Measurements from ENCODE around the gene DRAXIN. TPM values are rescaled to one million over a fixed set of nuclear protein-coding genes. Genes with fewer than 3 reads are reported as not detected.

DRAXIN gene
- total RNA-seq, 1 donor, result 0.27 TPM

DNA sequence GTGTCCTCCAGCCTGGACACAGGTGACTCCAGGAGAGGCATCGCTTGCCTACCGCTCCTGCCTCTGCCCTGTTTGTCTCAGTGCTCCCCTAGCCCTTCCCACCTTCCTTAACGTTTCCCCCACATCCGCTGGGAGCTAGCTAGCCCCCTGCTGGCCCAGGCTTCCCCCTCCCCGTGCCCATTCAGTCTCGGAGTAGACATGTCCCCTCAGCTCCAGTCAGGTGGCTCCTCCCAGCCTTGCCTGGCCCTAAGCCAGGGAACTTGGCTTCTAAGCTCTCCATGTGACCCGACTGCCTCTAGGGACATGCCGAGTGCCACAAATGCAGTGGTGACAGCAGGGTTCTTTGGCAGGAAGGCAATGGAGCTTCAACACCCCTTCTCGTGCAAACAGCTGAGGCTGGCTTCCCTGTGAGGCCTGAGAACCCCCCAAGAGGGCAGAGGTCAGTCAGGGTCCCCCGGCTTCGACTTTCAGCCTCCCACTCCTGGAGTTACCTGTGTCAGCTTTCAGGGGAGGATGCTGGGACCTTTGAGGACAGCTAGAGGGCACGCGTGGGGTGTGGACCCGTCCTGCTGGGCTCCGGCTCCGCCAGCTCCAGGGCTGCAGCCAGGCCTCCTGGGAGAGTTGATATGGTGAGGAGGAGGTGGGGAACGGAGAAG lies 16.2 kb downstream of the DRAXIN start:
- DNase-seq (ENCODE audit: low read depth in 2 of 3, low spot score in 2 of 3), result peak in 1 of 3 donors; percentile 73

- peak in 2 of 3 donors; percentile 42 to 68 for DNase-seq (ENCODE audit: low read depth in 2 of 3, low spot score in 2 of 3)
Observed at GRCh38 chr1:11708554-11709350, 17.2 kb downstream of the DRAXIN start.

GRCh38 chr1:11711490-11711889 lies 20.0 kb downstream of the DRAXIN start:
- DNase-seq (ENCODE audit: low read depth in 2 of 3, low spot score in 2 of 3), result no peak

- no peak for DNase-seq (ENCODE audit: low read depth in 2 of 3, low spot score in 2 of 3)
Observed at GRCh38 chr1:11712285-11712684, 20.8 kb downstream of the DRAXIN start.

- no peak for DNase-seq (ENCODE audit: low read depth in 2 of 3, low spot score in 2 of 3)
Observed at GRCh38 chr1:11713095-11713494, 21.6 kb downstream of the DRAXIN start.

- DNase-seq (ENCODE audit: low read depth in 2 of 3, low spot score in 2 of 3), result no peak
Observed at GRCh38 chr1:11714831-11715575, 23.5 kb downstream of the DRAXIN start.

- DNase-seq (ENCODE audit: low read depth in 2 of 3, low spot score in 2 of 3), result peak; percentile 81 to 93 (median 84)
Observed at GRCh38 chr1:11719313-11720032, 28.0 kb downstream of the DRAXIN start.

- DNase-seq (ENCODE audit: low read depth in 2 of 3, low spot score in 2 of 3), result no peak
Observed at GRCh38 chr1:11720033-11720376, 28.5 kb downstream of the DRAXIN start.

DNA sequence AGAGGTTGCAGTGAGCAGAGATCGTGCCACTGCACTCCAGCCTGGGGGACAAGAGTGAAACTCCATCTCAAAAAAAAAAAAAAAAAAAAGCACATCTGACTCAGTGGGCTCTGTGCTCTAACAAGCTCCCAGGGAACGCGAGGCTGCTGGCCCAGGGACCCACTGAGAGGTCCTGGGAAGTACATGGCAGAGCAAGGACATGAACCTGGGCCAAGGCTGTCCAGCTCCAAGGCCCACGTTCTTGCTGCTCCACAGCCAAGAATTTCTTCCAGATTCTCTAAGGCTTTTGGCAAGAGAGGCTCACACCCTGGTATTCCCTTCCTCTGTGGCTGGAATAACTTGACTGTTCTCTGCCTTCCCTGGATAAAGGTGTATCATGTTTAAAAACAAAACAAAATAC lies 29.0 kb downstream of the DRAXIN start:
- no peak for DNase-seq (ENCODE audit: low read depth in 2 of 3, low spot score in 2 of 3)

- no peak for DNase-seq (ENCODE audit: low read depth in 2 of 3, low spot score in 2 of 3)
Observed at GRCh38 chr1:11721311-11721710, 29.8 kb downstream of the DRAXIN start.

GRCh38 chr1:11722538-11722937 lies 31.0 kb downstream of the DRAXIN start:
- DNase-seq (ENCODE audit: low read depth in 2 of 3, low spot score in 2 of 3), result no peak

- no peak for DNase-seq (ENCODE audit: low read depth in 2 of 3, low spot score in 2 of 3)
Observed at GRCh38 chr1:11725616-11726015, 34.1 kb downstream of the DRAXIN start.

- DNase-seq (ENCODE audit: low read depth in 2 of 3, low spot score in 2 of 3), result no peak
Observed at GRCh38 chr1:11727119-11727518, 35.6 kb downstream of the DRAXIN start.

DNA sequence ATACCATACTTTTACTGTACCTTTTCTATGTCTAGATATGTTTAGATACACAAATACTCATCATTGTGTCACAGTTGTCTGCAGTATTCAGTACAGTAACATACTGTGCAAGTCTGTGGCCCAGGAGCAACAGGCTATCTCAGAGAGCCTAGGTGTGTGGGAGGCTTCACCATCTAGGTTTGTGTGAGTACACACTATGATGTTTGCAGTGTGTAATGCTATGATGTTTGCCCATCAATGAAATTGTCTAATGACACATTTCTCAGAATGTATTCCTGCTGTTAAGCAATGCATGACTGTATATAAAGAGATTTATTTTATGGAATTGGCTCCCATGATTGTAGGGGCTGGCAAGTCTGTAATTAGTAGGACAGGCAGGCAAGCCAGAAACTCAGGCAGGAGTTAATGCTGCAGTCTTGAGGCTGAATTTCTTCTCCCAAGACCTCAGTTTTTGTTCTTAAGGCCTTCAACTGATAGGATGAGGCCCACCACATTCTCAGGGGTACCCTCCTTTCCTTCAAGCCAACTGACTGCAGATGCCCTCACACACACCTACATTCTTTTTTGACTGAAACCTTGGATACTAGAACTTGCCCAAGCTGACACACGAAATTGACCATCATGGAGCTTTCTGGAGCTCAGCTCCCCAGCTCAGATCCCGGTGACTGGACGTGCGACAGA lies 36.8 kb downstream of the DRAXIN start:
- no peak for DNase-seq (ENCODE audit: low read depth in 2 of 3, low spot score in 2 of 3)

- no peak for DNase-seq (ENCODE audit: low read depth in 2 of 3, low spot score in 2 of 3)
Observed at GRCh38 chr1:11729155-11729497, 37.6 kb downstream of the DRAXIN start.

DNA sequence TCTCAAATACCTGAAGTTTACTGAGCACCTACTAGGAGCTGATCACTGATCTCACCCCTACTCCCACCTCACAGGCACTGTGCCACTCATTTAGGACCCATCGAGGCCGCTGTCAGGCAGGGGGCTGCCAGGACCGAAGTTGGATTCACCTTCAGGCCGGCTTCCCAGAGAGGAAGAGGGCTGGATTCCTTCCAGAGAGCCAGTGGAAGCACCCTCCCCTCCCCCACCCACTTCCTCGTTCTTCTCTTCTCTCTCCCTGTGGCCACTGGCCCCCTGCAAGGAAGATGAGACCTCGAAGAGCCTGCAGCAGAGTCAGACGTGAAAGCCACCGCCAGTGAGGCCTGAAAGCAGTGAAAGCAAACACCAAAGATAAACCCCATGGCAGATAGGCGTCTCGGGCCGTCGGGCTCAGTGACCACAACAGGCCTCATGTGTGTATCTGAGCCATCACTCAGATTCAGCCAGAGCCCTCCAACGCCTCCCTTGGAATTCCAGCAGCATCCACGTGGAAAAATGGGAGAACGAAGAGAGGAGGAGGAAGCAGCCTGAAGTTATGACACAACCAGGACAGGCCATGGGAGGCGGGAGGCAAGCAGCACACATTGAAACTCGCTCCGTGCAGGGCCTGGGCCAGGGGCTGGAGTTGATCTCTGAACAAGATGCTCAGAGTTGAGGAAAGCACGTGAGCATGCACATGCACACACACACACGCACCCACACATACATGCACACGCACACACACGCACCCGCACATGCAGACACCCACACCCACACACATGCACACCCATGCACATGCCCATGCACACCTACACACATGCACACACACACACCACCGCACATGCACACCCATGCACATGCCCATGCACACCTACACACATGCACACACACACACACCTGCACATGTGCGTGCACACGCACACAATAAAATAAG lies 38.3 kb downstream of the DRAXIN start:
- DNase-seq (ENCODE audit: low read depth in 2 of 3, low spot score in 2 of 3), result no peak

DNA sequence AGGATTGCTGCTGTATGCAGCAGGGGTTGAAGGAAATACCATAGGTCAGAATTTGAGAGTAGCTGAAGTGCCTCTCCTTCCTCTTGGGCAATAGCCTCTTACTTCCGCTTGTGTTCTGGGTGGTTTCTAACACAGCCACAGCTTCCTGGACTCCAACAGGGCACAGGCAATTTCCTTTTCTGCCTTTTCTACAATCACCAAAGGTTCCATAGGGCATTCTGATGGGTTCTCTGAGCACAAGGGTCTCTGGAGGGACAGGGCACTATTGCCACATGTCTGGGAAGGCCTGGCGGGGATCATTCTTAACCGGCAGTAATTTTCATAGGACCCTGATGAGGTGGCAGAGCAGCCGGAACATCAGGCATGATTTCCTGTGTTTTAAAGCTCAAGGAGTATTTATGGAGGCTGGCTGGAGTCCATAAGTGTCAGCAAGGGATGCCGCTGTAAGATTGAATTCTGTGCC lies 39.0 kb downstream of the DRAXIN start:
- peak in 2 of 3 donors; percentile 74 to 83 for DNase-seq (ENCODE audit: low read depth in 2 of 3, low spot score in 2 of 3)

DNA sequence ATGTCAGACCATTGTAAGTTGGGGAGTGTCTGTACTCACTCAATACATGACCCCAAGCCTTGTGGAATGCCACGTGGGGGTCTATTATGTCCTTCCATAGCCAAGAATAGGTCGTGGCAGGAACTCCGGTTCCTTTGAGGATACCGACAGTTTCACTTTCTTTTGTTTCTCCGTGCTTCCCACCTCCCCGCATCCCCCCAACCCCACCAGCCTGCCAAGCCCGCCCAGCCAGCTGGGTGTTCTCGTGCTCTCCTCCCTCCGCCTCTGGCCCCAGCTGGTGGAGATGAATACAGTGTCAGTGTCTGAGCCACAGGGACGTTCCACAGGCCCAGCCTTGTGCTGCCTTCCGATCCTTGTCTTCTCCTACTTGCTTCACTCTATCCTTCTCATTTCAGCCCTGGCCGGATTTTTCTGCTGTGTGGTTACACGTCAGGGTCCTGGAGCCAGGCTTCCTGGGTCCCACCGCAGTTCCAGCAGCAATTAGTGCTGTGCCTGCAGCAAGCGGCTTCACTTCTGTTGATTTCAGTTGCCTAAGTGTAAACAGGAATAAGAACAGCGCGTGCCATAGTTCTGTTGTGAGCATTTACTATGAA lies 40.3 kb downstream of the DRAXIN start:
- DNase-seq (ENCODE audit: low read depth in 2 of 3, low spot score in 2 of 3), result peak in 2 of 3 donors; percentile 57 to 73

DNA sequence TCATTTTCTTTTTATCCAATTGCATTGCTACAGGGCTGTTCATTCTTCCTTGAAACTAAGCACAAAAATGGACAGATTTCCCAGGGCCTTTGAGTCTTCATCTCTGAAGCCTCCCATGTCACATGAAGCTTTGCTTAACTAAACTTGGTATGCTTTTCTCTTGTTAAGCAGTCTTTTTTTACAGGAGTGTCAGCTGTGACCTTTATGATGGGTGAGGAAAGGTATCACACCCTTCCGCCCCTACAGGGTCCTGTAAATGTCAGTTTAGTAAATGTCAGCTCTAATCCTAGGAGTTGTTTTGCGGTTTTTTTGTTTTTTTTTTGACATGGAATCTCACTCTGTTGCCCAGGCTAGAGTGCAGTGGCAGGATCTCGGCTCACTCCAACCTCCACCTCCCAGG lies 41.8 kb downstream of the DRAXIN start:
- DNase-seq (ENCODE audit: low read depth in 2 of 3, low spot score in 2 of 3), result no peak
